ENCODE measurements around the gene SLC39A9.

DNA sequence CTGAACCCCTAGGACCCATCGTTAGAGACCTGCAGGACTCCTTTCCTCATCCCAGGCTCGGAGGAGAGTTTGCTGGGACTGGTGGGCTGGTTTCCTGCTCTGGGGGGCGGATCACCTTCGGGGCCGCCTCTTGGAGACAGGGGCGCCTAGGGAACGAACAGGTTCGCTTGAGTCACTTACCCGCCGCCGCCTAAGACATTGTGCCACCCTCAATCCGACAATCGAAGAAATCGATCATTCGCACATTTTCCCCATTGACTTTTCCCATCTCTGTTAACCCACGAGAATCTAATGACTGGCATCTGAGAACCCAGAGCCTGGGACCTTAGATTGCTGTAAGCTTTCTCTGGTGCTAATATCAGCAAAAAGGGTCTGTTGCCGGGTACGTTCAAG lies 322 bp downstream of the SLC39A9 start:
- TF ChIP-seq, protein P1, sequence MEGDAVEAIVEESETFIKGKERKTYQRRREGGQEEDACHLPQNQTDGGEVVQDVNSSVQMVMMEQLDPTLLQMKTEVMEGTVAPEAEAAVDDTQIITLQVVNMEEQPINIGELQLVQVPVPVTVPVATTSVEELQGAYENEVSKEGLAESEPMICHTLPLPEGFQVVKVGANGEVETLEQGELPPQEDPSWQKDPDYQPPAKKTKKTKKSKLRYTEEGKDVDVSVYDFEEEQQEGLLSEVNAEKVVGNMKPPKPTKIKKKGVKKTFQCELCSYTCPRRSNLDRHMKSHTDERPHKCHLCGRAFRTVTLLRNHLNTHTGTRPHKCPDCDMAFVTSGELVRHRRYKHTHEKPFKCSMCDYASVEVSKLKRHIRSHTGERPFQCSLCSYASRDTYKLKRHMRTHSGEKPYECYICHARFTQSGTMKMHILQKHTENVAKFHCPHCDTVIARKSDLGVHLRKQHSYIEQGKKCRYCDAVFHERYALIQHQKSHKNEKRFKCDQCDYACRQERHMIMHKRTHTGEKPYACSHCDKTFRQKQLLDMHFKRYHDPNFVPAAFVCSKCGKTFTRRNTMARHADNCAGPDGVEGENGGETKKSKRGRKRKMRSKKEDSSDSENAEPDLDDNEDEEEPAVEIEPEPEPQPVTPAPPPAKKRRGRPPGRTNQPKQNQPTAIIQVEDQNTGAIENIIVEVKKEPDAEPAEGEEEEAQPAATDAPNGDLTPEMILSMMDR (IDR thresholded peaks at IDR 0.05 in 2 of 3, conservative IDR thresholded peaks at IDR 0.05 in 1 of 3; ENCODE audit: borderline replicate concordance in 1 of 3, insufficient read depth in 1 of 3, low read depth in 2 of 3, low read length in 2 of 3) = no peak
- TF ChIP-seq YY1 (IDR thresholded peaks at IDR 0.05; ENCODE audit: extremely low read depth, insufficient replicate concordance, low read depth, low read length) (no peak), EZH2 (IDR thresholded peaks at IDR 0.05) (no peak), POLR2A (IDR thresholded peaks at IDR 0.05; ENCODE audit: borderline replicate concordance, extremely low read depth, insufficient read depth, insufficient read length) (no peak), ZNF274 (IDR thresholded peaks at IDR 0.05; ENCODE audit: low read depth, low read length) (no peak), SP1 (IDR thresholded peaks at IDR 0.05; ENCODE audit: low read depth) (no peak), ZFX (IDR thresholded peaks at IDR 0.05) (no peak), TCF7L2 (IDR thresholded peaks at IDR 0.05; ENCODE audit: borderline replicate concordance, extremely low read depth, insufficient read depth, insufficient read length) (no peak), ZBTB33 (IDR thresholded peaks at IDR 0.05; ENCODE audit: extremely low read depth, insufficient replicate concordance, low read length) (no peak), FOSL1 (IDR thresholded peaks at IDR 0.05; ENCODE audit: low read depth) (no peak), JUND (IDR thresholded peaks at IDR 0.05) (no peak), SRF (IDR thresholded peaks at IDR 0.05; ENCODE audit: low read depth) (no peak)
